Astrocyte (in vitro differentiated cells and primary cell): ENCODE data around the gene PRKG1. TPM values are rescaled to one million over a fixed set of nuclear protein-coding genes. Genes with fewer than 3 reads are reported as not detected.

ENCODE experiments used
- DNase-seq: peaks from one replicate; pipeline ENCODE4 v3.0.0-alpha.2; 2010; ENCODE audit warnings: low read depth
- FAIRE-seq: peaks from 2 replicates; lab custom pipeline; 2011; peaks lifted over from hg19 to GRCh38; lab: Jason Lieb, UNC
- H2AFZ ChIP-seq: 2 replicates; pipeline ENCODE4 v1.6.0; 2012; ENCODE audit warnings: low read depth, low read length, inconsistent platforms
- H3K27ac ChIP-seq: 2 replicates; pipeline ENCODE4 v1.5.1; 2011; ENCODE audit warnings: low read depth, low read length, inconsistent platforms
- H3K27me3 ChIP-seq: 2 replicates; pipeline ENCODE4 v1.6.0; 2011; ENCODE audit warnings: low read length, inconsistent platforms; ENCODE audit not compliant: insufficient read depth
- H3K36me3 ChIP-seq: 2 replicates; pipeline ENCODE4 v1.5.1; 2011; ENCODE audit warnings: low read length, inconsistent platforms; ENCODE audit not compliant: insufficient read depth
- H3K4me1 ChIP-seq: 2 replicates; pipeline ENCODE4 v1.5.1; 2011; ENCODE audit warnings: low read length, inconsistent platforms; ENCODE audit not compliant: insufficient read depth
- H3K4me2 ChIP-seq: 2 replicates; pipeline ENCODE4 v1.6.0; 2012; ENCODE audit warnings: low read length, inconsistent platforms
- H3K4me3 ChIP-seq: 2 replicates; pipeline ENCODE4 v1.5.1; 2011; ENCODE audit warnings: low read depth, mild to moderate bottlenecking, low read length, inconsistent platforms; ENCODE audit not compliant: insufficient read depth
- H3K79me2 ChIP-seq: 2 replicates; pipeline ENCODE4 v1.6.0; 2012; ENCODE audit warnings: mild to moderate bottlenecking, low read length, inconsistent platforms; ENCODE audit not compliant: insufficient read depth
- H3K9ac ChIP-seq: 2 replicates; pipeline ENCODE4 v1.6.0; 2012; ENCODE audit warnings: mild to moderate bottlenecking, low read length, inconsistent platforms
- H3K9me3 ChIP-seq: 2 replicates; pipeline ENCODE4 v1.5.1; 2012; ENCODE audit warnings: low read depth, mild to moderate bottlenecking, low read length, inconsistent platforms; ENCODE audit not compliant: insufficient read depth
- H4K20me1 ChIP-seq: 2 replicates; pipeline ENCODE4 v1.6.0; 2012; ENCODE audit warnings: low read length, inconsistent platforms; ENCODE audit not compliant: insufficient read depth
- H3K27ac Mint-ChIP-seq: one replicate; pipeline ENCODE4 v1.8.0; 2021; ENCODE audit warnings: mild to moderate bottlenecking, mixed read lengths; ENCODE audit not compliant: unreplicated experiment
- H3K27me3 Mint-ChIP-seq: one replicate; pipeline ENCODE4 v1.8.0; 2021; ENCODE audit warnings: low read depth, mixed read lengths; ENCODE audit not compliant: unreplicated experiment
- H3K36me3 Mint-ChIP-seq: one replicate; pipeline ENCODE4 v1.8.0; 2021; ENCODE audit warnings: low read depth, mixed read lengths; ENCODE audit not compliant: unreplicated experiment
- H3K4me1 Mint-ChIP-seq: one replicate; pipeline ENCODE4 v1.8.0; 2021; ENCODE audit warnings: low read depth, mixed read lengths; ENCODE audit not compliant: unreplicated experiment
- H3K4me3 Mint-ChIP-seq: one replicate; pipeline ENCODE4 v1.8.0; 2021; ENCODE audit warnings: mild to moderate bottlenecking, moderate library complexity, mixed read lengths; ENCODE audit not compliant: unreplicated experiment
- H3K9me3 Mint-ChIP-seq: one replicate; pipeline ENCODE4 v1.8.0; 2021; ENCODE audit warnings: mild to moderate bottlenecking, mixed read lengths; ENCODE audit not compliant: unreplicated experiment
- CTCF ChIP-seq: IDR thresholded peaks from 2 replicates; pipeline ENCODE4 v1.5.1; 2011; ENCODE audit warnings: low read depth, mild to moderate bottlenecking, inconsistent platforms, low read length, moderate library complexity; ENCODE audit not compliant: insufficient read depth
- EZH2 ChIP-seq: IDR thresholded peaks from 2 replicates; pipeline ENCODE4 v1.6.1; 2012; ENCODE audit warnings: mild to moderate bottlenecking, low read length, inconsistent platforms; ENCODE audit not compliant: insufficient read depth
- total RNA-seq: library from RNA; stranded (reverse); gene quantifications from 2 replicates; pipeline ENCODE4 v1.2.1, GENCODE V29; 2021

Gene PRKG1
- total RNA-seq, 1 donor from 2014 or later = 3.1 TPM

- Mint-ChIP-seq H3K36me3 (no peaks in the 10 kb centered on the region), H3K27ac (no peak overlapping the region), H3K27me3 (no peaks in the 10 kb centered on the region), H3K9me3 (peaks cover 2% of the 10 kb centered on the region), H3K4me3 (no peak overlapping the region), H3K4me1 (peaks cover 26% of the 10 kb centered on the region)
- Histone ChIP-seq H3K9ac (no peak overlapping the region), H3K4me3 (no peak overlapping the region), H2AFZ (no peak overlapping the region), H3K27me3 (no peaks in the 10 kb centered on the region), H3K36me3 (no peaks in the 10 kb centered on the region), H3K4me2 (no peak overlapping the region), H3K27ac (no peak overlapping the region), H3K79me2 (no peaks in the 10 kb centered on the region), H4K20me1 (no peaks in the 10 kb centered on the region), H3K4me1 (peaks cover 19% of the 10 kb centered on the region), H3K9me3 (no peaks in the 10 kb centered on the region)
- no peak for TF ChIP-seq CTCF
- TF ChIP-seq EZH2 = no peak
- DNase-seq (peak; percentile 20), FAIRE-seq (peak; percentile 29)
Measured at GRCh38 chr10:52322936-52323335, 1248.6 kb downstream of the PRKG1 start.

- H3K4me3 Mint-ChIP-seq = no peak overlapping the region
Measured at GRCh38 chr10:52326382-52326781, 1252.1 kb downstream of the PRKG1 start.

More at GRCh38 chr10:52326382-52326781, 1252.1 kb downstream of the PRKG1 start:
- H3K36me3 Mint-ChIP-seq = no peaks in the 10 kb centered on the region
- H3K27ac Mint-ChIP-seq = no peak overlapping the region
- H3K4me2 ChIP-seq = no peak overlapping the region
- H3K27me3 ChIP-seq = no peaks in the 10 kb centered on the region
- no peak overlapping the region for H2AFZ ChIP-seq
- H4K20me1 ChIP-seq = no peaks in the 10 kb centered on the region
- H3K27ac ChIP-seq = no peak overlapping the region
- no peaks in the 10 kb centered on the region for H3K79me2 ChIP-seq
- H3K9me3 ChIP-seq = no peaks in the 10 kb centered on the region
- no peak overlapping the region for H3K4me3 ChIP-seq
- H3K4me1 Mint-ChIP-seq = no peaks in the 10 kb centered on the region
- H3K4me1 ChIP-seq = no peaks in the 10 kb centered on the region
- H3K9me3 Mint-ChIP-seq = peaks cover 2% of the 10 kb centered on the region
- no peak for TF ChIP-seq CTCF
- TF ChIP-seq EZH2 = no peak
- H3K27me3 Mint-ChIP-seq = no peaks in the 10 kb centered on the region
- no peaks in the 10 kb centered on the region for H3K36me3 ChIP-seq
- no peak overlapping the region for H3K9ac ChIP-seq
- no peak for DNase-seq
- no peak for FAIRE-seq
